Body of pancreas (tissue), 4 donors: ENCODE measurements around the gene KCNK13. TPM values are rescaled to one million over a fixed set of nuclear protein-coding genes. Genes with fewer than 3 reads are reported as not detected.

ENCODE experiments used
- ATAC-seq: fragments of 150-250 bp; one replicate; pipeline ENCODE4 v1.9.1; 2016
- DNase-seq, 4 donors: peaks; one replicate each; pipeline ENCODE4 v3.0.0-alpha.2; 2019
- H3K27ac ChIP-seq, 4 donors: fragments of 200-600 bp; sonication (generic); 1 replicate in 3 of 4; 2 replicates in 1 of 4; pipeline versions ENCODE4 v1.5.1 to v1.6.1; 2016 to 2019; ENCODE audit warnings: mild to moderate bottlenecking in 1 of 4, mixed read lengths in 1 of 4, moderate library complexity in 1 of 4
- H3K27me3 ChIP-seq, 2 donors: fragments of 200-600 bp; sonication (generic); one replicate each; pipeline ENCODE4 v1.6.0; 2016; ENCODE audit warnings: mild to moderate bottlenecking in 1 of 2
- H3K36me3 ChIP-seq, 2 donors: fragments of 200-600 bp; sonication (generic); replicated peaks in 1 of 2; 2 replicates each; pipeline ENCODE4 v1.5.1; 2016; ENCODE audit warnings: low read depth in 2 of 2; ENCODE audit not compliant: insufficient read depth in 1 of 2
- H3K4me1 ChIP-seq: fragments of 200-600 bp; sonication (generic); one replicate; pipeline ENCODE4 v1.6.0; 2016
- H3K4me3 ChIP-seq, 2 donors: fragments of 200-600 bp; sonication (generic); 1 replicate in 1 of 2; 2 replicates in 1 of 2; pipeline ENCODE4 v1.5.1; 2016 to 2019
- H3K9me3 ChIP-seq, 3 donors: fragments of 200-600 bp; sonication (generic); 1 replicate in 2 of 3; 2 replicates in 1 of 3; pipeline ENCODE4 v1.5.1; 2016
- POLR2A ChIP-seq, 3 donors: fragments of 450-650 bp; IDR thresholded peaks; one replicate each; pipeline ENCODE4 v1.6.1; 2016; ENCODE audit warnings: antibody characterized with exemption in 3 of 3, mild to moderate bottlenecking in 2 of 3
- whole genome bisulfite sequencing, 2 donors: methylation state at CpG; one replicate each; pipeline ENCODE4 v1.1.5; 2017; 5-methylcytosine and 5-hydroxymethylcytosine counted together
- intact Hi-C: fragments of 100-400 bp; cut with DNase I; formaldehyde crosslinking; loops from one replicate; pipeline ENCODE4 v1.15.1; 2023
- total RNA-seq, 2 donors: library from RNA; depleted of rRNA; stranded (reverse); fragments of >200 nt; gene quantifications; one replicate each; pipeline ENCODE4 v1.1.0, GENCODE V29; 2016
- TF ChIP-seq, protein P1 (sequence below), 7 experiments: fragments of 450-650 bp in 4 of 7; fragments of 200-600 bp in 3 of 7; sonication (generic) in 3 of 7; IDR thresholded peaks; one replicate each; pipeline ENCODE4 v1.5.1; 2016 to 2019; ENCODE audit warnings: antibody characterized with exemption in 7 of 7

The KCNK13 gene
- total RNA-seq, 2 donors from 2014 or later: 0.26 TPM; not detected in 1

GRCh38 chr14:90058876-90059458 lies 2.8 kb upstream of the KCNK13 start:
- H3K9me3 ChIP-seq: no peaks in the 10 kb centered on the region
- TF ChIP-seq, protein P1, sequence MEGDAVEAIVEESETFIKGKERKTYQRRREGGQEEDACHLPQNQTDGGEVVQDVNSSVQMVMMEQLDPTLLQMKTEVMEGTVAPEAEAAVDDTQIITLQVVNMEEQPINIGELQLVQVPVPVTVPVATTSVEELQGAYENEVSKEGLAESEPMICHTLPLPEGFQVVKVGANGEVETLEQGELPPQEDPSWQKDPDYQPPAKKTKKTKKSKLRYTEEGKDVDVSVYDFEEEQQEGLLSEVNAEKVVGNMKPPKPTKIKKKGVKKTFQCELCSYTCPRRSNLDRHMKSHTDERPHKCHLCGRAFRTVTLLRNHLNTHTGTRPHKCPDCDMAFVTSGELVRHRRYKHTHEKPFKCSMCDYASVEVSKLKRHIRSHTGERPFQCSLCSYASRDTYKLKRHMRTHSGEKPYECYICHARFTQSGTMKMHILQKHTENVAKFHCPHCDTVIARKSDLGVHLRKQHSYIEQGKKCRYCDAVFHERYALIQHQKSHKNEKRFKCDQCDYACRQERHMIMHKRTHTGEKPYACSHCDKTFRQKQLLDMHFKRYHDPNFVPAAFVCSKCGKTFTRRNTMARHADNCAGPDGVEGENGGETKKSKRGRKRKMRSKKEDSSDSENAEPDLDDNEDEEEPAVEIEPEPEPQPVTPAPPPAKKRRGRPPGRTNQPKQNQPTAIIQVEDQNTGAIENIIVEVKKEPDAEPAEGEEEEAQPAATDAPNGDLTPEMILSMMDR (IDR thresholded peaks at IDR 0.05): no peak
- TF ChIP-seq POLR2A (IDR thresholded peaks at IDR 0.05): no peak
- H3K4me3 ChIP-seq: no peak overlapping the region
- 80 to 90% methylated on average over 7 of the region's 7 CpGs for WGBS, 2 donors
- no peak overlapping the region for H3K27ac ChIP-seq
- ATAC-seq (no peak), DNase-seq (no peak)
- peaks cover 0 to 26% of the 10 kb centered on the region in 2 donors for H3K27me3 ChIP-seq
- intact Hi-C loops: no loop called here
- H3K36me3 ChIP-seq: no peaks in the 10 kb centered on the region
- peaks cover 31% of the 10 kb centered on the region for H3K4me1 ChIP-seq

DNA sequence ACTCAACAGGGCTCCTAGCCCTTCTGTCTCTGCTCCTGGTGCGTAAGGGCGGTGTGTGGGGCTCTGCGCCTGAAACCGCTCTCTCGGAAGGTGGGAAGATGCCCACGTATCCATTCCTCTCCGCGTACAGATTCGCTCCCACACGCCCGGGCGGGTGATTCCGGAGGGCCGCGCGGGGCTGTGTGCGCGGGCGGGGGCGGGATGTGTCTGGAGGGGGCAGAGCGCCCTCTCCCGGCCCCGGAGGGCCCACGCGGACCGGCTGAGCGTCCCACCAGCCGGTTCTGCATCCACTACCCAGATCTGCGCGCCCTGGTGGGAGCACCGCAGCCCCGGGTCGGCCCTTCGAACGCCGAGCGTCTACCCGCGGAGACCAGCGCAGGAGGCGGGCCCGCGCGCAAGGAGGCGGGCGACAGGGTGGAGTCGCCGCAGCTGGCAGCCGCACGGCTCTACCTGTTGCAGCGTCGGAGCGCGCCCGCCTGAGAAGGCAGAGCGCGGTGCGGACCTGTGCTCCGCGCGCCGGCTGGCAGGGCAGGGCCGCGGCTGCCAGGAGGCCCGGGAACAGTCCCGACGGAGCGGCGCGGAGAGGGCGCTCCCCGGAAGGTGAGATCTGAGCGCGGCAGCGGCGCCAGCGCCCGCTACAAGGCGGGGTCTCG lies 1.4 kb upstream of the KCNK13 start:
- H3K27me3 ChIP-seq: peaks cover 0 to 26% of the 10 kb centered on the region in 2 donors

DNA sequence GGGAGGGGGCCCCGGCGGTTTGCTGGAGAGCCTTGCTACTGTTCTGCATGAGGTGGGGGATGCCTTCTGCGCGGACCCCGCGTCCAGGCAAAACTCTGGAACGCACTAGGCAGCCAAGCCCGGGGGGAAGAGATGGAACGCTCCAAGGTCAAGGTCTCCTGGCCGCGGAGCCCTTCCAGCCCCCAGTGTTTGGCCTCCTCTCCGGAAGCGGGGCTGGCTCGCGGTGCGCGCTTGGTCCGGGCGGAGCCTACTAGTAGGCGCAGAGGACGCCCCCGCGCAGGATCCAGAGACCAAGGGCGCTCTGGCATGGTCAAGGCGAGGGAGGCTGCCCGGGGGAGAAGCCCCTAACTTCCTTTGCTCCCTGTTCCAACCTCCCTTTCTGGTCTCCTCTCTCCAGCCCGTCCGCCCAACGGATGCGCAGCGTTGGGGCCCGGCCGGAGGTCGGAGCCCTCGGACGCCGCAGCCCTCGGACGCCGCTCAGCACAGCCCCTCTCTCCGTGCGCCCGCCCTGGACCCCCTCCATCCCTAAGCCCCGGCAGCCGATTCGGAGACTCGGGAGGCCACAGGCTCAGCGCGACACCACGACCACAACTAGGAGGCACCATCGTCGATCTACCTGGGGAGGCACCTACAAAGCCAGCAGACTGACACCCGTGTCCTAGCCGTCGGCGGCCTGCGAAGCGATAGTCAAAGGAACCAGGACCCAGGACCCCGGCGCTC lies 669 bp upstream of the KCNK13 start:
- TF ChIP-seq, protein P1 (IDR thresholded peaks at IDR 0.05): no peak
- no peak for TF ChIP-seq POLR2A (IDR thresholded peaks at IDR 0.05)
- H3K36me3 ChIP-seq: no peaks in the 10 kb centered on the region
- no peak for DNase-seq
- H3K27ac ChIP-seq: no peak overlapping the region
- H3K9me3 ChIP-seq: no peaks in the 10 kb centered on the region
- peak overlapping the region in 1 of 2 donors; percentile 13 for H3K4me3 ChIP-seq
- peaks cover 31% of the 10 kb centered on the region for H3K4me1 ChIP-seq
- no peak for ATAC-seq
- WGBS, 2 donors: 1 to 4% methylated on average over 24 to 59 of the region's 60 CpGs
- peaks cover 0 to 26% of the 10 kb centered on the region in 2 donors for H3K27me3 ChIP-seq
- intact Hi-C loops: no loop called here

More for the DNA sequence above, 1.4 kb upstream of the KCNK13 start:
- Histone ChIP-seq H3K27ac (no peak overlapping the region), H3K9me3 (no peaks in the 10 kb centered on the region), H3K36me3 (no peaks in the 10 kb centered on the region), H3K4me1 (peaks cover 31% of the 10 kb centered on the region), H3K4me3 (peak overlapping the region in 1 of 2 donors; percentile 12)
- TF ChIP-seq, protein P1 (IDR thresholded peaks at IDR 0.05): peak in 6 of 7 experiments; percentile 9 to 40 (median 24)
- TF ChIP-seq POLR2A (IDR thresholded peaks at IDR 0.05): no peak
- ATAC-seq: peak; percentile 64
- WGBS, 2 donors: 0% methylated on average over 71 of the region's 80 CpGs; no CpG with 5 or more reads in 1 of the 2 donors
- intact Hi-C loops: no loop called here
- peak; percentile 29 to 63 (median 38) for DNase-seq

- ATAC-seq (peak; percentile 49), DNase-seq (peak in 2 of 4 donors; percentile 17 to 33)
- WGBS, 2 donors: 0 to 2% methylated on average over 1 to 63 of the region's 63 CpGs
- intact Hi-C loops: no loop called here
- TF ChIP-seq, protein P1 (IDR thresholded peaks at IDR 0.05): no peak
- no peak for TF ChIP-seq POLR2A (IDR thresholded peaks at IDR 0.05)
- Histone ChIP-seq H3K4me3 (peak overlapping the region in 1 of 2 donors; percentile 13), H3K27me3 (peaks cover 0 to 26% of the 10 kb centered on the region in 2 donors), H3K9me3 (no peaks in the 10 kb centered on the region), H3K36me3 (no peaks in the 10 kb centered on the region), H3K4me1 (peaks cover 31% of the 10 kb centered on the region), H3K27ac (no peak overlapping the region)
Observed at GRCh38 chr14:90062127-90062794, 467 bp downstream of the KCNK13 start.
